Upper lobe of left lung (tissue), 6 donors: ENCODE data around the gene EXT2. TPM values are rescaled to one million over a fixed set of nuclear protein-coding genes. Genes with fewer than 3 reads are reported as not detected.

ENCODE experiments used
- ATAC-seq, 2 donors: fragments of 200-7000 bp; cut with Tn5 transposase; one replicate each; pipeline ENCODE4 v1.9.1; 2022; ENCODE audit warnings: mild to moderate bottlenecking in 2 of 2, moderate library complexity in 2 of 2; ENCODE audit not compliant: low FRiP score in 2 of 2
- DNase-seq, 2 donors: peaks; one replicate each; pipeline ENCODE4 v3.0.0-alpha.2; 2019 to 2020
- H3K27ac ChIP-seq, 4 donors: fragments of 200-600 bp; sonication (generic); one replicate each; pipeline ENCODE4 v1.5.1; 2016 to 2019
- H3K27me3 ChIP-seq, 4 donors: fragments of 200-600 bp; sonication (generic); one replicate each; pipeline ENCODE4 v1.5.1; 2017 to 2019
- H3K36me3 ChIP-seq, 4 donors: fragments of 200-600 bp; sonication (generic); one replicate each; pipeline ENCODE4 v1.5.1; 2016 to 2019
- H3K4me1 ChIP-seq, 4 donors: fragments of 200-600 bp; sonication (generic); one replicate each; pipeline ENCODE4 v1.5.1; 2018 to 2019
- H3K4me3 ChIP-seq, 4 donors: fragments of 200-600 bp; sonication (generic); one replicate each; pipeline ENCODE4 v1.5.1; 2017 to 2019; ENCODE audit warnings: mild to moderate bottlenecking in 2 of 4, moderate library complexity in 1 of 4
- H3K9me3 ChIP-seq, 4 donors: fragments of 200-600 bp; sonication (generic); one replicate each; pipeline ENCODE4 v1.5.1; 2018 to 2019
- CTCF ChIP-seq, 6 experiments: fragments of 450-650 bp in 4 of 6; fragments of 200-600 bp in 2 of 6; sonication (generic) in 2 of 6; IDR thresholded peaks; one replicate each; pipeline ENCODE4 v1.5.1; 2016 to 2019; ENCODE audit warnings: antibody characterized with exemption in 6 of 6
- EP300 ChIP-seq, 4 donors: sonication (generic); formaldehyde crosslinking; IDR thresholded peaks; one replicate each; pipeline ENCODE4 v1.5.1; 2017; ENCODE audit warnings: antibody characterized with exemption in 4 of 4, control low read depth in 2 of 4
- POLR2A ChIP-seq, 4 donors: fragments of 450-650 bp; IDR thresholded peaks; one replicate each; pipeline ENCODE4 v1.5.1; 2016 to 2017; ENCODE audit warnings: antibody characterized with exemption in 4 of 4, mild to moderate bottlenecking in 2 of 4
- POLR2AphosphoS5 ChIP-seq, 2 donors: sonication (generic); formaldehyde crosslinking; IDR thresholded peaks; one replicate each; pipeline ENCODE4 v1.5.1; 2017; ENCODE audit warnings: antibody characterized with exemption in 2 of 2
- WGBS, 2 donors: methylation state at CpG; one replicate each; pipeline ENCODE4 v1.1.5; 2017 to 2018; 5-methylcytosine and 5-hydroxymethylcytosine counted together
- total RNA-seq, 6 donors: library from RNA; depleted of rRNA in 4 of 6; stranded (reverse); fragments of >200 nt in 4 of 6; gene quantifications; one replicate each; pipeline versions ENCODE4 v1.1.0 to v1.2.1, GENCODE V29; 2016 to 2021
- donor health status: DM: no; HTN: no; CAD: no; lungs with moderate emphysema.
- donor health status: DM: no; HTN: yes; CAD: no; lungs with severe emphysema.

EXT2 gene
- total RNA-seq, 6 donors from 2014 or later, result 45.3 to 64.0 (median 57.4) TPM

- 1 to 5% methylated on average over 4 of the region's 4 CpGs for WGBS, 2 donors
- no peaks in the 10 kb centered on the region for H3K9me3 ChIP-seq
- no peak overlapping the region for H3K27ac ChIP-seq
- ATAC-seq (peak; percentile 76 to 86), DNase-seq (peak in 1 of 2 donors; percentile 51)
- TF ChIP-seq EP300 (IDR thresholded peaks at IDR 0.05), result no peak
- TF ChIP-seq POLR2AphosphoS5 (IDR thresholded peaks at IDR 0.05), result no peak
- no peak for TF ChIP-seq POLR2A (IDR thresholded peaks at IDR 0.05)
- TF ChIP-seq CTCF (IDR thresholded peaks at IDR 0.05), result peak in 5 of 6 experiments; percentile 53 to 66 (median 57)
- H3K36me3 ChIP-seq, result peaks cover 5 to 50% (median 26%) of the 10 kb centered on the region in 4 donors
- H3K4me3 ChIP-seq, result no peak overlapping the region
- no peaks in the 10 kb centered on the region for H3K27me3 ChIP-seq
- peaks cover 0 to 12% (median 8%) of the 10 kb centered on the region in 4 donors for H3K4me1 ChIP-seq
Measured at GRCh38 chr11:44110231-44110679, 14.8 kb downstream of the EXT2 start.

GRCh38 chr11:44112091-44112821 lies 16.8 kb downstream of the EXT2 start:
- Histone ChIP-seq H3K27me3 (no peaks in the 10 kb centered on the region), H3K27ac (no peak overlapping the region), H3K4me3 (no peak overlapping the region), H3K9me3 (no peaks in the 10 kb centered on the region), H3K36me3 (peaks cover 5 to 63% (median 28%) of the 10 kb centered on the region in 4 donors), H3K4me1 (peaks cover 0 to 12% (median 8%) of the 10 kb centered on the region in 4 donors)
- ATAC-seq (no peak), DNase-seq (no peak)
- WGBS, 2 donors, result 72 to 79% methylated on average over 7 of the region's 7 CpGs
- TF ChIP-seq POLR2AphosphoS5 (IDR thresholded peaks at IDR 0.05), result no peak

DNA sequence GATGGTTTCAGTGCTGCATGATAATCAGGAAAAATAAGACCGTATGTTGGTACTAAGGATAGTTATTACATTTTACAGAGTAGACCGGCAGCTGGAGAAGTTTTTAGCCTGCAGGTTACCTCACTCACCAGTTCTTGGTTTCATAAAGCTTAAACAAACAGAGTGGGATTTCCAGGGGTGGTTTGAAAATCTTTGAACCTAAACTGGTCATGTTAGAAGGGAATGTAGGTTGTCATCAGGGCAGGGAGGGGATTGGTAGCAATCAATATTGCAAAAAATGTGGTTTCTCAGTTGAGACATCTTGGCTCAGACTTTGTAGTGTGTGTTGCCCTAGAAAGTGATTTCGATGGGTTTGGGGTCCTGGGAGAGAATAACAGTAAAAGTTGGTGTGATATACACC lies 17.5 kb downstream of the EXT2 start:
- TF ChIP-seq POLR2A (IDR thresholded peaks at IDR 0.05) (no peak), EP300 (IDR thresholded peaks at IDR 0.05) (no peak), CTCF (IDR thresholded peaks at IDR 0.05) (no peak), POLR2AphosphoS5 (IDR thresholded peaks at IDR 0.05) (no peak)
- Histone ChIP-seq H3K27ac (no peak overlapping the region), H3K27me3 (no peaks in the 10 kb centered on the region), H3K36me3 (peaks cover 5 to 63% (median 24%) of the 10 kb centered on the region in 4 donors), H3K9me3 (no peaks in the 10 kb centered on the region), H3K4me1 (peaks cover 0 to 12% (median 8%) of the 10 kb centered on the region in 4 donors), H3K4me3 (no peak overlapping the region)
- DNase-seq (no peak), ATAC-seq (no peak)
- WGBS, 2 donors, result 84 to 86% methylated on average over 3 of the region's 3 CpGs

DNA sequence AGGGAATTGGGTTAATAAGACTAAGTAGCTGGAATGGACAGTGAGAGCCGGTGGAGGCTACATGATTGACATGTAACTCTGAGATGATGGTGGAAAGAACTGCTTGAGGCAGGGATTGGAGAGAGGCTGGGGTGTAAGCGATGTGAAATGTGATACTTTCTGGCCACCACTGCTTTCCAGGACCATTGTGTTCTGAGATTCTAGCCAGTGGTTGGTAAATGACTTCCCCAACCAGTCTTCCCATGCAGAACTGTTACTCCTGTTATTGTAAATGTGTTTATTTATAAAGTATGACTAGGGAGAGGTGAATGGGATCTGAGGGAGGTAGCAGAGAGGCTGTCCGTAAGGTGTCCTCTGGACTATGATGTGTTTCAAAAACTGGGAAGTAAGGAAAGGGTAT lies 18.1 kb downstream of the EXT2 start:
- whole genome bisulfite sequencing, 2 donors, result 92% methylated on average over 3 of the region's 3 CpGs
- Histone ChIP-seq H3K4me3 (no peak overlapping the region), H3K36me3 (peaks cover 5 to 58% (median 21%) of the 10 kb centered on the region in 4 donors), H3K27ac (no peak overlapping the region), H3K4me1 (peaks cover 0 to 12% (median 8%) of the 10 kb centered on the region in 4 donors), H3K27me3 (no peaks in the 10 kb centered on the region), H3K9me3 (no peaks in the 10 kb centered on the region)
- ATAC-seq (no peak), DNase-seq (no peak)
- TF ChIP-seq POLR2AphosphoS5 (IDR thresholded peaks at IDR 0.05) (no peak), POLR2A (IDR thresholded peaks at IDR 0.05) (no peak), CTCF (IDR thresholded peaks at IDR 0.05) (no peak), EP300 (IDR thresholded peaks at IDR 0.05) (no peak)

DNA sequence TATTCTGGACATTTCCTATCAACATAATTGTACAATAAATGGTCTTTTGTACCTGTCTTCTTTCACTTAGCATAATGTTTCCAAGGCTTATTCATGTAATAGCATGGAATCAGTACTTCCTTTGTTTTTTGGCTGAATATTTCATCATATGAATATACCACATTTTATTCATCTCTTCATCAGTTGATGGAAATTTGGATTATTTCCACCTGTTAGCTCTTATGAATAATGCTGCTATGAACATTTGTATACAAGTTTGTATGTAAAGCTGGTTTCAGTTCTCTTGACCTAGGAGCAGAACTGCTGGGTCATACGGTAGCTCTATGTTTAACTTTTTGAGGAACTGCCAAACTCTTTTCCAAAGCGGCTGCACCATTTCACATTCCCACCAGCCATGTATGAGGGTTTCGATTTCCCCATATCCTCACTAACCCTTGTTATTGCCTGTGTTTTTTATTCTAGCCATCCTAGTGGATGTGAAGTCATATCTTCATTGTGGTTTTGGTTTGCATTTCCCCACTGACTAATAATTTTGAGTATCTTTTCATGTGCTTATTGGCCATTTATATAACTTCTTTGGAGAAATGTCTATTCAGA lies 20.9 kb downstream of the EXT2 start:
- no peaks in the 10 kb centered on the region for H3K9me3 ChIP-seq
- H3K4me3 ChIP-seq, result no peak overlapping the region
- WGBS, 2 donors, result 74 to 75% methylated on average over 3 of the region's 3 CpGs
- no peak for TF ChIP-seq POLR2A (IDR thresholded peaks at IDR 0.05)
- no peak for TF ChIP-seq POLR2AphosphoS5 (IDR thresholded peaks at IDR 0.05)
- no peak for TF ChIP-seq EP300 (IDR thresholded peaks at IDR 0.05)
- no peak for TF ChIP-seq CTCF (IDR thresholded peaks at IDR 0.05)
- H3K4me1 ChIP-seq, result peaks cover 0 to 7% (median 5%) of the 10 kb centered on the region in 4 donors
- no peaks in the 10 kb centered on the region for H3K27me3 ChIP-seq
- H3K27ac ChIP-seq, result no peak overlapping the region
- peak in 1 of 2 donors; percentile 49 for ATAC-seq
- peaks cover 5 to 55% (median 19%) of the 10 kb centered on the region in 4 donors for H3K36me3 ChIP-seq
- DNase-seq, result no peak
